ENCODE results near the gene DMWD.

DNA sequence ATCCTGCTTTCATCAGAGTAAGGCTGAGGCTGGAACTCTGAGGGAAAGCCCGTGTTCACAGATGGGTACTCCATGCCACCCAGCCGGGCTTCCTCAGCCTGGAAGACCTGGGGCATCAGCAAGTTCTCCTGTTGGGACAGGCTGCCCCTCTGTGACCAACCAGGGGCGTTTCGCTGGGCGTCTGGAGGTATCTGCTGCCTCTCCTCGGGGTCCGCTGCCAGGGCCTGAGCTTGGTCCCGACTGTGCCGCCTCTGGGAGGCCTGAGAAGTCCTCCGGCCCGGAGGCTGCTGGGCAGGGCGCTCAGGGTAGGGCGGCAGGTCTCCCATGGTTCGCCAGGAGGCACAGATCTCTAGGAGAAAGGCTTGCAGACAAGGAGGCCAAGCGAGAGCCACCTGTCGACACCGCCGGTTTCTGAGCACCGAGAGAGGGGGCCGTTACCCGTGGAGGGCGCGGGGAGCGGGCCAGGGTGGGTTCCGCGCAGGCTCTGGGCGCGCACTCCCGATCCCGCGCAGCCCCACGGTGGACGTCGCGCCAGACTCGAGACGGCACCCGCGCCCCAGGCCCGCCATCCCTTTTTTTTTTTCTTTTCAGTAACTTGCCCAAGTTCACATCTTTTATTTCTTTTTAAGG lies 22.3 kb upstream of the DMWD start, which contains the start of gene RSPH6A:
- no peak for TF ChIP-seq RARB (CRISPR knock-in tag; IDR thresholded peaks at IDR 0.05)
- no peak for TF ChIP-seq ZNF70 (CRISPR knock-in tag; IDR thresholded peaks at IDR 0.05)
- TF ChIP-seq GLIS3 (CRISPR knock-in tag; IDR thresholded peaks at IDR 0.05) = no peak
- no peak for TF ChIP-seq TCF4 (CRISPR knock-in tag; IDR thresholded peaks at IDR 0.05; ENCODE audit: borderline replicate concordance)
- TF ChIP-seq ZFP3 (CRISPR knock-in tag; IDR thresholded peaks at IDR 0.05) = no peak
- TF ChIP-seq, protein P1, sequence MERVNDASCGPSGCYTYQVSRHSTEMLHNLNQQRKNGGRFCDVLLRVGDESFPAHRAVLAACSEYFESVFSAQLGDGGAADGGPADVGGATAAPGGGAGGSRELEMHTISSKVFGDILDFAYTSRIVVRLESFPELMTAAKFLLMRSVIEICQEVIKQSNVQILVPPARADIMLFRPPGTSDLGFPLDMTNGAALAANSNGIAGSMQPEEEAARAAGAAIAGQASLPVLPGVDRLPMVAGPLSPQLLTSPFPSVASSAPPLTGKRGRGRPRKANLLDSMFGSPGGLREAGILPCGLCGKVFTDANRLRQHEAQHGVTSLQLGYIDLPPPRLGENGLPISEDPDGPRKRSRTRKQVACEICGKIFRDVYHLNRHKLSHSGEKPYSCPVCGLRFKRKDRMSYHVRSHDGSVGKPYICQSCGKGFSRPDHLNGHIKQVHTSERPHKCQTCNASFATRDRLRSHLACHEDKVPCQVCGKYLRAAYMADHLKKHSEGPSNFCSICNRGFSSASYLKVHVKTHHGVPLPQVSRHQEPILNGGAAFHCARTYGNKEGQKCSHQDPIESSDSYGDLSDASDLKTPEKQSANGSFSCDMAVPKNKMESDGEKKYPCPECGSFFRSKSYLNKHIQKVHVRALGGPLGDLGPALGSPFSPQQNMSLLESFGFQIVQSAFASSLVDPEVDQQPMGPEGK (CRISPR knock-in tag; IDR thresholded peaks at IDR 0.05; ENCODE audit: borderline replicate concordance) = no peak
- no peak for TF ChIP-seq PPARA (CRISPR knock-in tag; IDR thresholded peaks at IDR 0.05; ENCODE audit: borderline replicate concordance)
- no peak for TF ChIP-seq SNAI2 (CRISPR knock-in tag; IDR thresholded peaks at IDR 0.05)
- no peak for TF ChIP-seq ZNF565 (CRISPR knock-in tag; conservative IDR thresholded peaks at IDR 0.05; ENCODE audit: low read depth)
- TF ChIP-seq, protein P2, sequence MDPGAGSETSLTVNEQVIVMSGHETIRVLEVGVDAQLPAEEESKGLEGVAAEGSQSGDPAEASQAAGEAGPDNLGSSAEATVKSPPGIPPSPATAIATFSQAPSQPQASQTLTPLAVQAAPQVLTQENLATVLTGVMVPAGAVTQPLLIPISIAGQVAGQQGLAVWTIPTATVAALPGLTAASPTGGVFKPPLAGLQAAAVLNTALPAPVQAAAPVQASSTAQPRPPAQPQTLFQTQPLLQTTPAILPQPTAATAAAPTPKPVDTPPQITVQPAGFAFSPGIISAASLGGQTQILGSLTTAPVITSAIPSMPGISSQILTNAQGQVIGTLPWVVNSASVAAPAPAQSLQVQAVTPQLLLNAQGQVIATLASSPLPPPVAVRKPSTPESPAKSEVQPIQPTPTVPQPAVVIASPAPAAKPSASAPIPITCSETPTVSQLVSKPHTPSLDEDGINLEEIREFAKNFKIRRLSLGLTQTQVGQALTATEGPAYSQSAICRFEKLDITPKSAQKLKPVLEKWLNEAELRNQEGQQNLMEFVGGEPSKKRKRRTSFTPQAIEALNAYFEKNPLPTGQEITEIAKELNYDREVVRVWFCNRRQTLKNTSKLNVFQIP (CRISPR knock-in tag; IDR thresholded peaks at IDR 0.05; ENCODE audit: borderline replicate concordance, low read depth) = no peak
- no peak for TF ChIP-seq CSDC2 (CRISPR knock-in tag; IDR thresholded peaks at IDR 0.05)

Measured in SK-N-SH treated with all-trans-retinoic acid at 6 μM for 48 hours (cell line).